Activated CD4-positive, alpha-beta T cell treated with anti-CD3 and anti-CD28 coated beads for 24 hours (primary cell): Measurements from ENCODE around the gene ARHGAP30.
"Not testable (repeated sequence)": the region's sequence is repeated elsewhere in the genome, so short reads cannot be mapped to it uniquely, and the experiment has no call there.

Experiments
- DNase-seq, 2 donors: peaks; one replicate each; pipeline ENCODE4 v3.0.0-alpha.2; 2020; ENCODE audit warnings: low read depth in 2 of 2

ARHGAP30 gene

DNA sequence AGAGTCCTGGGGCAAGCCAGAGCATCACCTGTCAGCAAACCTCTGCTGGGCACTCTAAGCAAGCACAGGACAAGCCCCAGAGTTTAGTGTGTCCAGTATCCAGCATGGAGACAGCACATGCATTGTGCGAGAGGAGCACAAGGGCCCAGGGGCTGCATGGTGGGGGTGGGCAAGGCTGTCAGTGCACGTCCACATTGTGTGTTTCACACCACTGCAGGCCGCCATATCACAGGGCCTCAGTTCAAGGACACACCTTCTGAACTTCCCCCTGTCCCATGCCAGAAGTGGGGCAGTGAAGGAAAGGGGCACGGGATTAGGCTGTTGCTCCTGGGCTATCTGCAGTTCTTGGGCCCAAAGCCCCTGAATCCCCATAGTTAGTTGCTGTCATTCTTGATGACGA is 30.1 kb downstream of the ARHGAP30 start:
- no peak for DNase-seq

DNA sequence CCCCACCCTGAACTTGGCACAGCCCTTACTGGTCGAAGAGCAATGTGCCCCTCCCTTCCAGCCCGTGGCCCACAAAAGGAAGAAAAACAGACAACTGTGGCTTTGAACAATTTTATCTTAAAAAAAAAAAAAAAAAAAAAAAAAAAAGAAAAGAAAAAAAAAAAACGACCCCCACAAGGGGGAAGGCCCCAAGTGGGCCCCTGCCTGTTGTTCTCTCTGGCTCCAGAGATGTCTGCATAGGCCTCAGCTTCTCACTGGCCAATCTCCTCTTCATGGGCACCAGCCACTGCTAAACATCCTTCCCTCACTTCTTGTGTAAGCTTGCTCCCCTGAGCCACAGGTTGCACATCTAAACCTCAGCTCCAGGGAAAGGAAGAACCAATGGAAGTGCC is 30.5 kb downstream of the ARHGAP30 start:
- DNase-seq: no peak

DNA sequence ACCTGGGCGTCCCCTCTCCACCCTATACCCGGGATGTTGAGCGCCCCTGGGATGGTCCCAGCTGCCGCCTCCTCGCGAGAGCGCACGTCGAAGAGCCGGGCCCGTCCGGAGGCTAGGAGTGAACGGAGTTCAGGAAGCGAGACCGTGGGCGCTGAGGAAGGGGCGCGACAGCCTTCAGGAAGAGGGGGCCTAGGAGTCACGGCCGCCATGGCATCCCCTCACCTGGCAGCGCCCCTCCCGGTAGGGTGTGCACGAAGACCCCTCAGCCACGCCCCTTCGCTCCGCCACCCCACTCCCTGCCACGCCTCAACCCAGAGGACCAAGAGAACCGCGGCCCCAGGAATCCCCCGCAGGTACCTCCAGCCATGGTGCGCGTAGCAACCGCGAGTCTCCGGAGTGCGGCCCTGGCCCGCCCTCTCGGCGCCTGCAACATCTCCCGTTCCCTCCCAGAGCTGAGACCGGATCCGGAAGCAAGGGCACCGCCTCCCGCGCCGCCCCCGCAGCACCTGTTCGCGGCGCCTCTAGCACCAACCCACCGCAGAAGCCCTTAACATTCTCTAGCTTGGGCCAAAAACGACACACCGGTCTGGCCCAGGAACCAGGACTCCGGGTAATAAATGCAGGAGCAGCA is 31.1 kb downstream of the ARHGAP30 start, which contains the start of gene TSTD1:
TSS of gene TSTD1 (minus strand) at position 442 of the 631 bp plus-strand sequence. CDS start at position 367, 75 bp downstream.
- peak; percentile 72 to 80 for DNase-seq

DNA sequence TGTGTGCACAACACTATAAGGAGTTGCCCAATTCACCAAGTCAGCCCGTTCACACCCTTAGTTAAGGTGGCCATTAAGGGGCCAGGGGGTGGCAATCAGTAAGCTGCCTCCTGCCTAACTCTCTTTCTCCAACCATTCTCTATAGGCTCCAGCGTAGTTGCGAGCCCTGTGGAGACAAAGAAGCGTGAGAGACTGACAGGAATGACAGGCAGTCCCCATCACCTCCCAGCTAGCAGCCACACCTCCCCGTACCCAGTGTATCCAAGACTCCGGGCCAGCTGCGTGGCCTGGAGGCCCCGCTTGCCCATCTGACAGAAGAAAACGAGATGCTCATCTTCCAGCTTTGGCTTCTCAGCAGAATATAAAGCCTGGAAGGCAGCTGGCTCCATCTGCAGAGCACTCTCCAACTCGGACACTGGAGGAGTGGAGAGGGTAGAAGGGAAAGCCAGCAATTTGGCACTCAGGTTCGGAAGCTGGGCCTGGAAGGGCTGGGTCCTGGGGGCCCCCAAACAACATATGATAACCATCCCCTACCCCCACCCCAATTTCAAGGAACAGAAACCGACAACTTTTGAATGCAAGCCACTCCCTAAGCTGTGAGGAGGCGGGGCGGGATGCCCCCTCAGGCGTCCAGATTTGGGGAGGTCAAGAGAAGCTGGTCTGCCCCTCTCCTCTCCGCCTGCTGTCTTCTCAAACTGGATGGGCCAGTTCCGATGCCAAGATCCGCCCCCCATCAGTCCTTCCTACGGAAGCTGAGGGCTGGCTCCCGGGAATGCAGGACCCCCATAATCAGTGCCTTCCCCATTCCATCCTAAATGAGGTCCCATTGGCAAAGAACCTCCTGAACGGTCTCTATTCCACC is 31.8 kb downstream of the ARHGAP30 start:
- DNase-seq: no peak

DNA sequence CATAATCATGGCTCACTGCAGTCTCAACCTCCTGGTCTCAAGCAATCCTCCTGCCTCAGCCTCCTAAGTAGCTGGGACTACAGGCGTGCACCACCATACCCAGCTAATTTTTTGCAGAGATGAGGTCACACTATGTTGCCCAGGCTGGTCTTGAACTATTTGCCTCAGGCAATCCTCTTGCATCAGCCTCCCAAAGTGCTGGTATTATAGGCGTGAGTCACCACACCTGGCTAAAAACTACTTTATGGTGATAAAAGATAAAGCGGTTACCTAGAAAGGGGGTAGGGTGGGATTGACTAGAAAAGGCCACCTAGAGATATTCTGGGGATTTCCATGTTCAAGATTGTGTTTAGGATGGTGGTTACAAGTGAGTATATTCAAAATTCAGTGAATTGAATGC is 35.9 kb downstream of the ARHGAP30 start:
- DNase-seq: no peak

DNA sequence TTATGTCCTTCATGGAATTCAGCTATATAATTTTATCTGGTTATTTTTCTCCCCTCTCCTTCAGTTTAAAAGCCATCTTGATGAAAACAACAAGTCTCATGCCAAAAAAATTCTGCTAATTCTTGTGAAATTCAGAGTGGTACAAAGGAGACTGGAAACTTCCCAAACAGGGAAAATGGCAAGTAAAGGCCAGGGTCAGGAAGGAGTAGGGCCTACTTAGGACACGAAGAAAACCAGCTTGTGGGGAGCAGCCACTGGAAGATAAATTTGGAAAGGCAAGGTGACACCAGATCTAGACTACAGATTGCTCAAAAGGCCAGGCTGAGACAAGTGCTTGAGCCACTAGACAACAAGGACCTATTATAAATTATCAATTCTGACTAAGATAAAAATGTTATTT is 37.3 kb downstream of the ARHGAP30 start:
- DNase-seq: no peak

DNA sequence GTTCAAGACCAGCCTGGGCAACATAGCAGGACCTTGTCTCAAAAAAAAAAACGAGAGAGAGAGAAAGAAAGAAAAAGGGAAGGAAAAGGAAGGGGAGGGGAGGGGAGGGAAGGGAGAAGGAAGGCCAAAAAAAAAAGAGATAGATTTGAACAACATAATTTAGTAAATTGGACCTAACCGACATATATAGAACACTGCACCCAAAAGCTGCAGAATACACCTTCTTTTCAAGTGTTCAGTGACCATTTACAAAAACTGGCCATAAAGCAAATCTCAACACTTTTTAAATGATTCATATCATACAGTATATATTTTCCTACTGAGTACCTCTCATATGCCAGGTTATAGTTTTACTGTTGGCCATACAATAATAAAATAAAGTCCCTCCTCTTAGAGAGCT is 37.8 kb downstream of the ARHGAP30 start:
- DNase-seq: no peak

DNA sequence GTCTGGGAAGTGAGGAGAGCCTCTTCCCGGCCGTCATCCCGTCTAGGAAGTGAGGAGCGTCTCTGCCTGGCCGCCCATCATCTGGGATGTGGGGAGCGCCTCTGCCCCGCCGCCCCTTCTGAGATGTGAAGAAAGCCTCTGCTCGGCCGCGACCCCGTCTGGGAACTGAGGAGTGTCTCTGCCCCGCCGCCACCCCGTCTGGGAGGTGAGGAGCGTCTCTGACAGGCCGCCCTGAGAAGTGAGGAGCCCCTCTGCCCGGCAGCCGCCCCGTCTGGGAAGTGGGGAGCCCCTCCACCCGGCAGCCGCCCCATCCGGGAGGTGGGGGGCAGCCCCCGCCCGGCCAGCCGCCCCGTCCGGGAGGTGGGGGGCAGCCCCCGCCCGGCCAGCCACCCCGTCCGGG is 40.2 kb downstream of the ARHGAP30 start:
- not testable (repeated sequence) for DNase-seq

DNA sequence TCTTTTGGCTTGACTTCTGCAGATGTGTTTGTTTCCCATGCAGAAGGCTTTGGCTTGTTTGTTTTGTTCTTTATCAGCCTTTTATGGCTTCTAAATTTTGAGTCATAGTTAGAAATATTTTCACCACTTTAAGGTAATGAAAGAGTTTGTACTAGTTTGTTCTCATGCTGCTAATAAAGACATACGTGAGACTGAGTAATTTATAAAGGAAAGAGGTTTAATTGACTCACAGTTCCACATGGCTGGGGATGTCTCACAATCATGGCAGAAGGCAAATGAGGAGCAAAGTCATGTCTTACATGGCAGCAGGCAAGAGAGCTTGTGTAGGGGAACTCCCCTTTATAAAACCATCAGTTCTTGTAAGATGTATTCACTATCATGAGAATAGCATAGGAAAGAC is 42.7 kb downstream of the ARHGAP30 start:
- not testable (repeated sequence) for DNase-seq

DNA sequence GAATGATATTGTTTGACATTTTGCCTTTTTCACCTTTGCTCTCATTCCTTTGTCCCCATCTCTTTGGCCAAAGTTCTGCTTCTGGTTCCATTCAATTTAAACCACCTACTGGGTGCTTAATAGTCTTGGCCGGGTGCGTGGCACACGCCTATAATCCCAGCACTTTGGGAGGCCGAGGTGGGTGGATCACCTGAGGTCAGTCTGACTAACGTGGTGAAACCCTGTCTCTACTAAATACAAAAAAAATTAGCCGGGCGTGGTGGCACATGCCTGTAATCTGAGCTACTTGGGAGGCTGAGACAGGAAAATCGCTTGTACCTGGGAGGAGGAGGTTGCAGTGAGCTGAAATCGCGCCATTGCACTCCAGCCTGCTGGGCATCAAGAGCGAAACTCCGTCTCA is 47.3 kb downstream of the ARHGAP30 start:
- not testable (repeated sequence) for DNase-seq

DNA sequence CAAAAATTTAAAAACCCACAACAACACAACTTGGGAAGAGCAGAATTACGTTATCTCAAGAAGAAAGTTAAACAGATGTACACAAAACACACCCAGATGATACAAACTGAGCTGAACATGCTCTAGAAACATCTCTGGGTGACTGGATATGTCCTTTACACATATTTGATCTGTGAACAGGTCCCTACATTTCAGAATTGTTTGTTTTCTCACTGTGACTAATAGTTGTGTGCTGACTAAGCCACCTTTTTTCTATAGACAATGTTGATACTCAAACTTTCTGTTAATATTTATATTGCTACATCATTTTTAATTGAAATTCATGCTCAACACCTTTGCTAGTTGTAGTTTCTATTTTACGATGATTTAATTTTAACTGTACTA is 47.7 kb downstream of the ARHGAP30 start:
- DNase-seq: no peak

DNA sequence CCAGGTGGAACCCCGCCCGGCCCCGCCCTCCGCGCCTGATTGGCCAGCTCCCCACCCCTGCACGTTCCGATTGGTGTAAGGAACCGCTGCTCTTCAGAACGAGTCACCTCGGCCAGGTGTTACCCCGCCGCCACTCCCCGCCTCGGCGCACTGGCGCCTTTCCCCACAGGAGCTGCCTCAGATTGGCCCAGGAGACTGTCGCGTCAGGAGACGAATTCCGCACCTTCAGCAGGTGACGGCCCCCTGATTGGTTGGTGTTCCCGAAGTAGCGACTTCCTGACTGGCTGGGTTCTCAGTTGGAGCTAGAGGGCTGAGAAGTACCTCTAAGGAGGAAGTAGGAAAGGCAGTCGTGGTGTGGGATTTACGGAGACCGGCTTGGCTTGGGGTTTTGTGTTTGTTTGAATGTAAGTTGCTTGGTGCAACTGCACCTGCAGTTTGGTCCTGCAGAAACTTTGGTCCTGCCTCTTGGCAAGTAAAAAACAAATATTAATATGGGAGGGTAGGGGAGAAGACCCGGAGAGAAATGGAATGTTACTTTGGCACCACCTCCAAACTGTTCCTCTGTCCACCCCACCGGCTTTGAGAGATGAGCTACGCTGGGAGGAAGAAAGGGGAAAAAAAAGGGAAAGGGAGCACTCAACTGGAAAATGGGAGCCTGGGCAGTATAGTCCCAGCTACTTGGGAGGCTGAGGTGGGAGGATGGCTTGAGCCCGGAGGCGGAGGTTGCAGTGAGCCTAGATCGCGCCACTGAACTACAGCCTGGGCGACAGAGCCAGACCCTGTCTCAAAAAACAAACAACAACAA is 48.3 kb downstream of the ARHGAP30 start:
- DNase-seq: peak; percentile 77 to 83

DNA sequence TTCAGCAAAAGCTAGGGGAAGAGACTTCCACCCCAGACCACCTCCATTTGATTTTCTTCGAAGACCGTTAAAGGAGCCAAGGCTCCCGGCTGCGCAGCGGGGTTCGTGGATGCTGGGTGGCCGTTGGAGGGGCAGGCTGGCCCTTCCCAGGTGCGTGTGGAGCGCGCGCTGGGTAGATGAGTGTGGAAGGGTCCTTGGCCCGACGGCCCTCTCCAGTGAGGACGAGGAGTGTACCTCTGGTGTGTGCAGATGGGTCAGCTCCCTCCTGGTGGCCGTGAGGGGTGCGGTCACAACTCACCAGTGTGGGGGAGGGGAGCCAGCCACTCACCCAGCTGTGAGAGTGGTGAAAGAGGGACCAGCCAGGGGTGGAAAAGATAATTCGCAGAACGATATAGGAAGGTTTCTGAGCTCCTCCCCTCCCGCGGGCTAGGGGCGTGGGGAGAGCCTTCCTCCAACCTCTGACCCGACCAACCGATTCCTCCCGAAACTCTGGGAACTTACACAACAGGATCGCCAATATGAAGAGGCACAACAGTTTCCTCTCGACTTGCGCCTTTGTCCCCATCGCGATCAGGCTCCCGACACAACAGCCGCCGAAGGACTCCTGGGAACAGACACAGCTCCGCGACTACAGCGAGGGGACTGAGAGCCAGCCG is 49.1 kb downstream of the ARHGAP30 start, which contains the start of gene F11R:
TSS of gene F11R (minus strand) at position 644 of the 656 bp plus-strand sequence. CDS start at position 565, 79 bp downstream.
- no peak for DNase-seq

DNA sequence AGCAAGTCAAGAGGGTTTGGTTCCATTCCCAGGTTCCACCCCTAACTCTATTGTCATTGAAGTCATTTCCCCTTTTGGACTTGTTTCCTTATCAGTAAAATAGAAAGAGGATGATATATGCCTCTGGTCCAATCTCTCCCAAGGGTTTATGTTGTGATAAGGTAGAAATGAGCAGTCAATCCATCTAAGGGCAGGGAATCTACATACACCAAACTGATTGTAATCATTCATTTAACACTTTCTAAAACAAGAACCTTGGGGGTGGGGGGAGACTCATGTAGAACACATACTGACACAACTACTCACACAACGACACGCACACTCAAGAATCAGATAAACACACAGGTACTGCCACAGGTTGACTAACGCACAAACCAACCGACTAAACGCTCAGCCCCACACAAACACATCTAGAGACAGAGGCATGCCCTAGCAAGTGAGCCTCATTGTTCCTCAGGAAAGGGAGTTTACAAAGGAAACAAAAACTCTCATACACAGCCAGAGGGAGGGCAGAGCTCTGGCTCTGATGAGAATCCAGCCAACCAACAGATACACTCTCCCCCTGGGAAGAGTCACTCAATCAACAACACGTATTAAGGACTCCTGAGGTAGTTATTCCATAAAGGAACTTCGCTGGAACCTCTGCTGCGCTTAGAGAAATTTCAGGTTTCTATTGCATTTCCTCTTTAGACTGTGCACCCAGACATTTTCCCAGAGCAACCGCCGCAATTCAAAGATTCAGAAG is 49.8 kb downstream of the ARHGAP30 start:
- DNase-seq: no peak

DNA sequence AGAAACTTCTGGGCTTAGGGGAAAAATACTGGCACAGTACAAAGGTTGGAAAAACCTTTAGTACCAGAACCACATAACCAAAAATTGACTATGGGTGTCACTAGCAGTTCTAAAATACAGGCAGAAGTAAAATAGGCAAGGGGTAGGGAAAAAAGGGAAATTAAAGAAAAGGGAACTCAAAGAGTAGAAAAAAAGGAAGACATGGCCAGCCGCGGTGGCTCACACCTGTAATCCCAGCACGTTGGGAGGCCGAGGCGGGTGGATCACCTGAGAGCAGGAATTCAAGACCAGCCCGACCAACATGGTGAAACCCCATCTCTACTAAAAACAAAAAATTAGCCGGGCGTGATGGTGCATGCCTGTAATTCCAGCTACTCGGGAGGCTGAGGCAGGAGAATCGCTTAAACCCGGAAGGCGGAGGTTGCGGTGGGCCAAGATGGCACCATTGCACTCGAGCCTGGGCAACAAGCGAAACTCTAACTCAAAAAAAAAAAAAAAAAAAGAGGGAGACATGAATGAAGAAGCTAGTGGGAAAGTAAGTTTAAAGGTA is 50.5 kb downstream of the ARHGAP30 start:
- not testable (repeated sequence) for DNase-seq

DNA sequence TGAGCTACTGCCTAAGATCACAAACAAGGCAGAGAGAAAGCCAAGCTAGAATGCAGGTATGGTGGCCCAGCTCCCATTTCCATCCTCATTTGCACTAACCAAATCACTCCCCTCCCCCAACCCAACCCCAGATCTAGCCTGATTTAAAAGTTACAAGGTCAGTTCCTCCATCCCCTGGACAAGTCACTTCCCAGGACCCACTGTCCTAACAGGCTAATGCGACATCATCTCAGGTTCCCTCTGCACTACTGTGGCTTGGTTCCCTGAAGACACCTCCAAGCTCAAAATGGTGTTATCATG is 51.1 kb downstream of the ARHGAP30 start:
- no peak for DNase-seq

DNA sequence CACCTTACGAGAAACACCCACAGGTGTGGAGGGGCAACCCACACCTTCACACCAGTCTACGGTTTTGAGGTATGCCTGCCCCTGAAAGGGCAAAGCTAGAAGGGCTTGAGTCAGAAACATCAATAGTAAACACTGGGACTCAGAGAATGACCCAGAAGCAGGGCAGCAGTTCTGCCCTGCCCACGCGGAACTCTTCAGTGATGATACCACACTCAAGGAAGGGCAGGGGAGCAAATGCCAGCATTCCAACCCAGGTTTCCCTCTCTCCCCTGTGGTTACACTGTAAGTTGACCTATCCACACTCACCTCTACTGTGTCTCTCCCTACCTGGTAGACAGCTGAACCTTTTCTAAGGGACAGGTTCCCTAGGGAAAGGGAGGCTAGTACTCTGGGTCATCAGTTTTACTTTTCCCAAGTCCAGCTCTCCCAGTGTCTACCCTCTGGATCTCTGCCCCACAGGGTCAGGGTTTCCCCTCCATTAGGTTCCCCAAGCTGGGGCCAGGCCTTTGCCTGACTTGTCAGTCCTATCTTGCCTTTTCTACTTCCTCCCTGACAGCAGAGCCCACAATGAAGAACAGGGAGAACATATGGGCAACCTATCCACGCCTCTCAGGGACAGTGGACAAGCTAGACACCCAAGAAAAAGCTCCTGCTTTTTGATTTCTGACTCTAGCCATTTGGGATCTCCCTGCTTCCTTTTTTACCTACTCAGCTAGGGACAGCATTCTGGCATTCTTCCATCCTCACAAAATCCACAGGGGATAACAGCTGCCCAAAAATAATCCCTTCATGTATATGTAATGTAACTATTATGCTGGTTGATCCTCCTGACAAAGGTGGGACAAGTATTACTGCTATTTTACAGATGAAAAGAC is 51.7 kb downstream of the ARHGAP30 start:
- no peak for DNase-seq

DNA sequence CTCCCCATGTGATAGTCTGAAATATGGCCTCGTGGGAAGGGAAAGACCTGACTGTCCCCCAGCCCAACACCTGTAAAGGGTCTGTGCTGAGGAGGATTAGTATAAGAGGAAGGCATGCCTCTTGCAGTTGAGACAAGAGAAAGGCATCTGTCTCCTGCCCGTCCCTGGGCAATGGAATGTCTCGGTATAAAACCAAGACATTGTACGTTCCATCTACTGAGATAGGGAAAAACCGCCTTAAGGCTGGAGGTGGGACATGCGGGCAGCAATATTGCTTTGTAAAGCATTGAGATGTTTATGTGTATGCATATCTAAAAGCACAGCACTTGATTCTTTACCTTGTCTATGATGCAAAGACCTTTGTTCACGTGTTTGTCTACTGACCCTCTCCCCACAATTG is 52.5 kb downstream of the ARHGAP30 start:
- not testable (repeated sequence) for DNase-seq

DNA sequence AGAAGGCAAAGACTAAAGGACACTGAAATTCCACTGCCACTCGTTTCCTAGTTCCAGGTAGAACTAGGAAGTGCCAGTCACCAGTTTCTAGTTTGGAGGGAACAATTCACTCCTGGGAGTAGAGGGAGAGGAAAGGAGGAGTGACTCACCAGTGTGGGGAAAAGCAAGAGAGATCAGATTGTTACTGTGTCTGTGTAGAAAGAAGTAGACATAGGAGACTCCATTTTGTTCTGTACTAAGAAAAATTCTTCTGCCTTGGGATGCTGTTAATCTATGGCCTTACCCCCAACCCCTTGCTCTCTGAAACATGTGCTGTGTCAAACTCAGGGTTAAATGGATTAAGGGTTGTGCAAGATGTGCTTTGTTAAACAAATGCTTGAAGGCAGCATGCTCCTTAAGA is 53.0 kb downstream of the ARHGAP30 start:
- DNase-seq: not testable (repeated sequence)
